H1 (cell line): ENCODE data around the gene PPIF. TPM values are rescaled to one million over a fixed set of nuclear protein-coding genes. Genes with fewer than 3 reads are reported as not detected.

Source experiments
- BCL11A ChIP-seq, 2 experiments: IDR thresholded peaks; one replicate each; pipeline ENCODE4 v1.6.1; 2011; ENCODE audit warnings: low read depth in 2 of 2, low read length in 2 of 2, mild to moderate bottlenecking in 2 of 2
- CREB1 ChIP-seq: IDR thresholded peaks from 2 replicates; pipeline ENCODE4 v1.6.1; 2012; ENCODE audit warnings: inconsistent platforms
- EZH2 ChIP-seq: fragments of 200-600 bp; sonication (generic); IDR thresholded peaks from 2 replicates; pipeline ENCODE4 v1.7.1; 2012; ENCODE audit warnings: low read depth, mild to moderate bottlenecking, moderate library complexity, low read length, inconsistent platforms; ENCODE audit not compliant: severe bottlenecking
- NANOG ChIP-seq: IDR thresholded peaks from 2 replicates; pipeline ENCODE4 v1.6.1; 2011; ENCODE audit warnings: low read length, low read depth, mild to moderate bottlenecking, inconsistent platforms; ENCODE audit not compliant: insufficient read depth, poor library complexity, severe bottlenecking
- POU5F1 ChIP-seq: IDR thresholded peaks from 2 replicates; pipeline ENCODE4 v1.6.1; 2011; ENCODE audit warnings: low read depth, mild to moderate bottlenecking, low read length, moderate library complexity
- SIN3A ChIP-seq, 2 experiments: IDR thresholded peaks in 1 of 2; conservative IDR thresholded peaks in 1 of 2; 2 replicates each; pipeline ENCODE4 v1.6.1; 2011 to 2012; ENCODE audit warnings: low read length in 2 of 2, improper control_type of control experiment in 1 of 2, low read depth in 1 of 2, mild to moderate bottlenecking in 1 of 2
- SIX5 ChIP-seq: IDR thresholded peaks from 2 replicates; pipeline ENCODE4 v1.6.1; 2011; ENCODE audit warnings: mild to moderate bottlenecking, low read depth, low read length
- SP1 ChIP-seq: IDR thresholded peaks from 2 replicates; pipeline ENCODE4 v1.6.1; 2011; ENCODE audit warnings: low read depth, low read length
- polyA plus RNA-seq, 7 experiments: library from polyadenylated mRNA; depleted of rRNA in 3 of 7; stranded (reverse) in 5 of 7; unstranded in 2 of 7; fragments of >200 nt in 5 of 7; fragments of 200-250 nt in 2 of 7; gene quantifications; 1 replicate in 5 of 7; 2 replicates in 1 of 7; 4 replicates in 1 of 7; pipeline versions ENCODE4 v1.2.1 to v1.2.3, GENCODE V29; 2011 to 2013; ENCODE audit warnings: missing spikeins in 2 of 7, mixed read lengths in 2 of 7
- total RNA-seq: library from RNA; stranded (reverse); fragmentation: NEBNext Ultra II Directional; extraction: Animal tissue kit (Norgen Biotek cat#: 25700); gene quantifications from 2 replicates; pipeline ENCODE4 v1.2.1, GENCODE V29; 2021

Gene PPIF
- total and polyA plus RNA-seq, 2 of the 8 experiments (the other 6 are each of a cell fraction or from before 2014, with no cell fraction given): 70.2 to 77.6 TPM

- TF ChIP-seq SIN3A (conservative IDR thresholded peaks at IDR 0.05 in 1 of 2, IDR thresholded peaks at IDR 0.05 in 1 of 2; ENCODE audit: low read depth in 1 of 2, low read length in 2 of 2) (no peak), POU5F1 (no peak), NANOG (no peak), SP1 (no peak), SIX5 (no peak), EZH2 (no peak), BCL11A (IDR thresholded peaks at IDR 0.05; ENCODE audit: low read depth in 2 of 2, low read length in 2 of 2) (no peak), CREB1 (no peak)
- TF ChIP-seq, all 59 proteins: peak for 0
These were observed 44.7 kb downstream of the PPIF start (continued) for GRCh38 chr10:79392020-79392398.
